NCI-H748 (cell line): ENCODE data around the gene SLC26A8.

Source experiments
- DNase-seq: peaks from one replicate; lab custom pipeline; 2025; ENCODE audit not compliant: unreplicated experiment; lab: John Stamatoyannopoulos, UW

SLC26A8 gene, protein sequence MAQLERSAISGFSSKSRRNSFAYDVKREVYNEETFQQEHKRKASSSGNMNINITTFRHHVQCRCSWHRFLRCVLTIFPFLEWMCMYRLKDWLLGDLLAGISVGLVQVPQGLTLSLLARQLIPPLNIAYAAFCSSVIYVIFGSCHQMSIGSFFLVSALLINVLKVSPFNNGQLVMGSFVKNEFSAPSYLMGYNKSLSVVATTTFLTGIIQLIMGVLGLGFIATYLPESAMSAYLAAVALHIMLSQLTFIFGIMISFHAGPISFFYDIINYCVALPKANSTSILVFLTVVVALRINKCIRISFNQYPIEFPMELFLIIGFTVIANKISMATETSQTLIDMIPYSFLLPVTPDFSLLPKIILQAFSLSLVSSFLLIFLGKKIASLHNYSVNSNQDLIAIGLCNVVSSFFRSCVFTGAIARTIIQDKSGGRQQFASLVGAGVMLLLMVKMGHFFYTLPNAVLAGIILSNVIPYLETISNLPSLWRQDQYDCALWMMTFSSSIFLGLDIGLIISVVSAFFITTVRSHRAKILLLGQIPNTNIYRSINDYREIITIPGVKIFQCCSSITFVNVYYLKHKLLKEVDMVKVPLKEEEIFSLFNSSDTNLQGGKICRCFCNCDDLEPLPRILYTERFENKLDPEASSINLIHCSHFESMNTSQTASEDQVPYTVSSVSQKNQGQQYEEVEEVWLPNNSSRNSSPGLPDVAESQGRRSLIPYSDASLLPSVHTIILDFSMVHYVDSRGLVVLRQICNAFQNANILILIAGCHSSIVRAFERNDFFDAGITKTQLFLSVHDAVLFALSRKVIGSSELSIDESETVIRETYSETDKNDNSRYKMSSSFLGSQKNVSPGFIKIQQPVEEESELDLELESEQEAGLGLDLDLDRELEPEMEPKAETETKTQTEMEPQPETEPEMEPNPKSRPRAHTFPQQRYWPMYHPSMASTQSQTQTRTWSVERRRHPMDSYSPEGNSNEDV

DNA sequence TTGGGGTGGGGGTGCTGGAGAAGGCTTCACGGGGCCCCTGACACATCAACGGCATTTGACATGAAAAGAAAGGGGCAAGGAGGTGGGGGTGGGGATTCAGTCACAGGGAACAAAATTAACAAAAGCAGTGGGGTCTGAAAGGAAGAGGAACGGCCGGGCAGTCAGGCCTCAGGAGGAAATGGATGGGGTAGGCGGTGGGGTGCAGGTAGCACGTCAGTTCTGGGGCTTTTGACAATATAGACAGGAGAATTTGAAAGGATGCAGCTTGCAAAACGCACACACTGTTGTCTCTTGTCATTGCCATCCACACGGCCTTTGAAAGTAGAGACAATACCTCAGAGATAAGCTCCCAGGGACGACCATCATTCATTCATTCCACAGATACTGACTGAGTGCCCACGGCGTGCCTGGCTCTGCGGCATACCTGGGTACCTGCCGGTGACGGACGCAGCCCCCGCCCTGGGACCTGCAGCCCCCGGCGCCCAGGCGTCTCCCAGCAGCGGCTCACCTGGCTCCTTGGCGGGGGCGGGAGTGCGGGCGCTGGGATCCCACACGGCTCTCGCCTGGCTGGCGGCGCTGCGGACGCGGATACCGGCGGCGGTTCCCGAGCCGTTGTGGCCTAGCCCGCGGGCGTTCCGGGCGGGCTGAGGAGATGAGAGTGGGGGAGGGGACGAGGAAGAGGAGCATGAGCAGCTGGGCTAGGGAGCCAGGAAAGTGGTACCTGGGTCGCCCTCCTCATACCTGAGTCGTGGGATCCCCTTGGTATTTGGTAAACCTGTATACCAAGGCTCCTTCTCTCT is at the start of gene SLC26A8:
Gene SLC26A8, minus strand, starts transcription at position 646 of the 800 bp plus-strand sequence. CDS start 4,934 bp downstream, outside the sequence.
- DNase-seq, result no peak

DNA sequence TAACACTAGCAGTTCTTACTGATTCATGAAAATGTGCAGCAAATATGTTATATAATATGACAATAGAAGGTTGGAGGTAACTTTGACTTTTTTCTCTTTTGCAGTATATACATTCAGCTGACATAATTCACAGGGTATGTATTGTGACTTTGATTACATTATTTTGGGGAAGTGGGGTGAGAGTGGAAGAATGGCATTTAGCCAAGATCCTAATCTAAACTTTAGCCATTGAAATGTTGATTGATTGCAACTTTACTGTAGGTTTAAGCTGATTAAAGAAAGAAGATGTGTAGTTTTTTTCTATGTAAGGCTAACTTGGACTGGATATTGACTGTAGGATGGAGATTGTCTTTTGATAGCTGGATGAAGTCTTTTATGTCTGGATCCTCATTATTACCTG is 49.1 kb upstream of the SLC26A8 start:
- no peak for DNase-seq

DNA sequence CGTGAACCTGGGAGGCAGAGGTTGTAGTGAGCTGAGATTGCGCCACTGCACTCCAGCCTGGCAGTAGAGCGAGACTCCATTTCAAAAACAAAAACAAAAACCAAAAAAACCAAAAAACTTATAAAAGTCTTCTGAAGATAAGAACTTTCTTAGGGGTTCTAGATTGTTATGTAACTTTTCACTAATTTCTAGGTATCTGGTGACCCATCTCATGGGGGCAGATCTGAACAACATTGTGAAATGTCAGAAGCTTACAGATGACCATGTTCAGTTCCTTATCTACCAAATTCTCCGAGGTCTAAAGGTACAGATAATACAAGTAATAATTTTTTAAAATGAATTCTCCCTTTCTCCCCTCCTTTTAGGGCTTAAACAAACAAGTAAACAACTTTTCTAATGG is 48.2 kb upstream of the SLC26A8 start:
- no peak for DNase-seq

GRCh38 chr6:36071714-36072113 is 47.3 kb upstream of the SLC26A8 start:
- DNase-seq, result no peak

DNA sequence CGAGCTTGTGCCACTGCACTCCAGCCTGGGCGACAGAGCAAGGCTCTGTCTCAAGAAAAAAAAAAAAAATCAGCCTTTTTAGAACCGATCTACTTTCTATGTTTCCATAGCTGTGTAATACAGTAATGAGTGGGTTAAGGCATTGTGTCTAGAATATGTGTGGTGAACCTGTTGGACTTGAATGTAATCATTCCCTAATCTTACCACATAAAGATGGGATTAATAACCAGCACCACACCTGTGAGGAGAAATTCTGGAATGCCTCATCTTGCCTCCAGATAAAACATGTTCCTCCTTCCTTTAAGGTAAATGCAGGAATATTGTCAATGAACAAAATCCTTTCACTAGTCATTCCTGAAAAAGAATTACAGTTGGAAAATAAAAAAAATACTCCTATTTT is 46.8 kb upstream of the SLC26A8 start:
- no peak for DNase-seq

GRCh38 chr6:36070252-36070651 is 45.8 kb upstream of the SLC26A8 start:
- no peak for DNase-seq

- DNase-seq, result peak; percentile 18
These were observed 45.1 kb upstream of the SLC26A8 start for GRCh38 chr6:36069573-36069972.

- DNase-seq, result no peak
These were observed 44.1 kb upstream of the SLC26A8 start for GRCh38 chr6:36068586-36068985.

DNA sequence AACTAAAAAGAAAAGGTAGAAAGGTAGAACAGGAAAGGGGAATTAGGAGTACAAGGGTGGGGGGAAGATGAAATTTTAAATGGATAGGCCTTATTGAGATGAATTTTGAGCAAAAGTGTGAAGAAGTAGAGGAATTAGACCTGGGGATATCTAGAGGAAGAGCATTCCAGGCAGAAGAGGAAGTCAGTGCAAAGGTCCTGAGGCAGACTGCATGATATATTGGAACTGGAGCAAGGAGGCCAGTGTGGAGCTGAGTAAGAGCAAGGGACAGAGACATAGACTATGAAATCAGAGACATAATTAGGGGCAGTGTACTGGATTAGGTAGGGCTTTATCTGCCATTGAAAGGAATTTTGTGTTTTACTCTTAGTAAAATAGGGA is 43.6 kb upstream of the SLC26A8 start:
- no peak for DNase-seq

GRCh38 chr6:36067374-36068011 is 43.1 kb upstream of the SLC26A8 start:
- no peak for DNase-seq

GRCh38 chr6:36066817-36067216 is 42.4 kb upstream of the SLC26A8 start:
- no peak for DNase-seq

DNA sequence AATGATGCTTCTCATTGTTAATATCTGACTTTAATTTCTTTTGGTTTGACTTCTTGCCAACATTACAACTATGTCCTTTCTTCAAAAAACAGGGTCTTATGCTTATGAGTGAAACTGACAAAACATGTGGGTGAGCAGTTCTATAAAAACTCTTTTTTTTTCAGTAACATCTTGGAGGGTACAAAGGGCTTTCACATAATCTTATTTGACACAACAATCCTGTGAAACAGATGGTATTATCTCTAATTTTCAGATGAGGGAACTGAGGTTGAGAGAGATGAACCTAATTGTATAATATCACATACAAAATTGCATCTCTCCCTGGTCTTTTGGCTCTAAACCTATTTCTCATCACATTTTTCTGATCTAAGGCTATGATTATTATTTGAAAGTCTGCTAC is 41.5 kb upstream of the SLC26A8 start:
- no peak for DNase-seq

GRCh38 chr6:36064770-36065396 is 40.4 kb upstream of the SLC26A8 start:
- DNase-seq, result no peak

DNA sequence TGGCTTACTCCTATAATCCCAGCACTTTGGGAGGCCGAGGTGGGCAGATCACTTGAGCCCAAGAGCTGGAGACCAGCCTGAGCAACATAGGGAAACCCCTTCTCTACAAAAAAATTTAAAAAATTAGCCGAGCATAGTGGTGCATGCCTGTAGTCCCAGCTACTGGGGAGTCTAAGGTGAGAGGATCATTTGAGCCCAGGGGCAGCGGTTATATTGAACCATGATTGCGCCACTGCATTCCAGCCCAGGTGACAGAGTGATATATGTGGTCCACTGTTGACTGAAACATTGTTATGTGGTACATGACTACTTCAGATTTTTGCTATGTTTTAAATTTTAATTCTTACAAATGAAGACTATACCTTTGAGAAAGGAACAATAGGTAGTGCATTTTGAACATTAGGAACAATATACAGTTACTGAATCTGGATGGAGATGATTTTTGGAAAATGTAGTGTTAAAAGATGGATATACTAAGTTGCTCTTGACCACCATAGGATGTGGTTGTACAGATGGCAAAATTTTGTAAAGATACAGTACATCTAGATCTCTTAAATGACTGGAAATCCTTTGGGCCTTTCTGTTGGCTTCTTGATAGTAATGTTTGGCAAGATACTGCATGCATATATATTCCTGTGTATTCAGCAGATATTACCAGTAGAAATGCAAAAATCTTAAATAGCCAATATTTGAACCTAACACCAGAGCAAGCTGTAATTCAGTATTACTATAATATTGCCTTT is 39.0 kb upstream of the SLC26A8 start:
- no peak for DNase-seq

DNA sequence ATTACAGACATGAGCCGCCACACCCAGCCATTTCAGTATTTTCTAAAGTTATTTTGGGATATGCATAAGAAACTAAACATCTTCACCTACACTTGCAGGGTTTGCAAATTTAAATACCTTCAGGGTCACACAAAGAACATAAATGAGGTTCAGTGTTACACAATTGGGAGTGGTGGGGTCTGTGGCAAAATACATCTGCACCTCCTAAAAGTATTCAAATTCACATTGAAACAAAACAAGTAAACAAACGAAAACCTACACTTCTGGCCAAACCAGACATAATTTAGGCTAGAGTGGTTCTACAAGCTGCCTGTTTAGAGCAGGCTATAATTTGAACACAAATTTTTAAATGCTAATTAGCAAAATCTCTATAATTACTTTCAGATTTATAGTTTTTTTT is 37.8 kb upstream of the SLC26A8 start:
- DNase-seq, result no peak

DNA sequence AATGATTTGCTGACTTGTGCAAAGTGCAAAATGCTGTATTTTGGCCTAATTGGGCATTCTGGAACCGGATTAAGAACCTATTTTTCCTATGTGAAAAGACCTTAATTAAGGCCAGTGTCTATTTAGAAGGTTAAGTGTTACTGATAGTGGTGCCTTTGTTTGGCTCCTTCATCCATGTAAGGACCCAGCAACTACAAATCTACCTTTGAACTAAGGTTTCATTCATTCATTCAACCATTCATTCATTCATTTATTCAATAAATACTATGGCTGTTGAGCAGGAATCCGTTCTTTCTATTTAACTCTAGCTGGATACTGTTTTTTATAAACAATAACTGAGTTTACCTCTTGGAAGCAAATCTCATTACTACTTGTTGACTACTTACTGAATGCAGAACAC is 36.8 kb upstream of the SLC26A8 start:
- DNase-seq, result no peak

DNA sequence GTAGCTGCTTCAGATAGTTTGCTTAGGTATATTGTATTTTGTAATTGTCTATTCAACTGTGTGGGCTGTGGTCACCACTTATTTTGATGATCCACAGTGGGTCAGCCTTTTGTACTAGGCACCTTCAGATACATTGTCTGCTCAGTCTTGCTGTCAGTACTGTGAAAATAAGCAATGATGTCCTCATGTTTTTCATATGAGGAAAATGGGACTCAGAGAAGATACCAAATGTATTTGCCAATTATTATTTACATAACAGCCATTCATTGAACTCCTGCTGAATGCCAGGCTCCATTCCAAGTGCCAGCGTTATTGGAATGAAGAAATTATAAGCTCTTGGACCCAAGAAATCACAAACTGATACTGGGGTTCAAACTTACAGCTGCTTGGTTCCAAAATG is 31.7 kb upstream of the SLC26A8 start:
- no peak for DNase-seq

GRCh38 chr6:36054956-36055355 is 30.5 kb upstream of the SLC26A8 start:
- DNase-seq, result no peak

DNA sequence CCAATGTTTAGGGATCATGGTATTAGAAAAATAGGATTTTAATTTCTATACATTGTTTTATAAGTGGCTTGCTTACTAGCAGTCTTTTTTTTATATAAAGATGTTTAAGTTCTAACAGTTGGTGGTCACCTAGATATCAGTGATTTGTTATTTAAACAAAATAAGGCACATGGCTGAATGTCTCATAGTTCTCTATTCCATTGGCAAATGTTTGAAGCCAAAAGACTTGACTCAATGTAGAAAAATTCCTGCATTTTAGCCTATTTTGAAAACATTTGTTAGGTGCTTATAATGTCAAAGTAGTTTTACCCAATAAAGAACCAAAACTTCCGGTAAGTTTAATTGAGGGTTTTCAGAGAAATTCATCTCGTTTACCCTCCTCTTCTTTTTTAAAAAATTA is 30.0 kb upstream of the SLC26A8 start:
- DNase-seq, result no peak

DNA sequence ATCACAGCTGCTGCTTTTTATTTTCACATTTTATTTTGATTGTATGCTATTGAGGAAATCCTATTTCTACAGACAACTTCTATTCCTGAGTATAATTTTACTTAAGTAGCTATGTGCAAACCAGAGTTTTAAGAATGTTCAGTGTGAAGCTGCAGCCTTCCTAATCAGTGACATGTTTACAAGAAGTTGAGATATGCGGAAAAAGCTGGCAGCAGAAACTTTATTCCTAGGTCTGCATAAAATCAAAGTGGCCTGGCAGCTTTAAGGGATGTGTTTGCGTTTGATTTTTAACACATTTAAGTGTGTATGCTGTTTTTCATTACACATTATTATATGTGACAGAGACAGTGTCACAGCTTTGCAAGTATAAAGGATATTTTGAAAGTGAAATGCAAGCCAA is 29.4 kb upstream of the SLC26A8 start:
- no peak for DNase-seq
